ENCODE measurements around the gene CNN3.
"Not testable (repeated sequence)": the region's sequence is repeated elsewhere in the genome, so short reads cannot be mapped to it uniquely, and the experiment has no call there.

The CNN3 gene

GRCh38 chr1:94946886-94947285, 20.0 kb upstream of the CNN3 start:
- no peak overlapping the region for H3K9ac ChIP-seq (ENCODE audit: low read depth, low read length)
- no peaks in the 10 kb centered on the region for H3K36me3 ChIP-seq (ENCODE audit: control insufficient read depth, insufficient read depth, low read length)
- H3K4me3 ChIP-seq (ENCODE audit: low read depth, low read length) = no peak overlapping the region
- no peaks in the 10 kb centered on the region for H3K27me3 ChIP-seq (ENCODE audit: control insufficient read depth, insufficient read depth, low read length)
- H3K4me1 ChIP-seq (ENCODE audit: control insufficient read depth, insufficient read depth, low read length) = no peaks in the 10 kb centered on the region
- no peaks in the 10 kb centered on the region for H3K9me3 ChIP-seq (ENCODE audit: control insufficient read depth, insufficient read depth, low read length)

GRCh38 chr1:94942171-94943128, 15.5 kb upstream of the CNN3 start:
- H3K36me3 ChIP-seq (ENCODE audit: control insufficient read depth, insufficient read depth, low read length) = no peaks in the 10 kb centered on the region

GRCh38 chr1:94941480-94941879, 14.6 kb upstream of the CNN3 start:
- H3K4me3 ChIP-seq (ENCODE audit: low read depth, low read length); H3K9ac ChIP-seq (ENCODE audit: low read depth, low read length); H3K9me3 ChIP-seq (ENCODE audit: control insufficient read depth, insufficient read depth, low read length); H3K36me3 ChIP-seq (ENCODE audit: control insufficient read depth, insufficient read depth, low read length); H3K4me1 ChIP-seq (ENCODE audit: control insufficient read depth, insufficient read depth, low read length); H3K27me3 ChIP-seq (ENCODE audit: control insufficient read depth, insufficient read depth, low read length): not testable (repeated sequence)

More at GRCh38 chr1:94942171-94943128, 15.5 kb upstream of the CNN3 start:
- H3K4me1 ChIP-seq (ENCODE audit: control insufficient read depth, insufficient read depth, low read length) = no peaks in the 10 kb centered on the region
- H3K27me3 ChIP-seq (ENCODE audit: control insufficient read depth, insufficient read depth, low read length) = no peaks in the 10 kb centered on the region
- no peaks in the 10 kb centered on the region for H3K9me3 ChIP-seq (ENCODE audit: control insufficient read depth, insufficient read depth, low read length)
- no peak overlapping the region for H3K4me3 ChIP-seq (ENCODE audit: low read depth, low read length)
- H3K9ac ChIP-seq (ENCODE audit: low read depth, low read length) = no peak overlapping the region

GRCh38 chr1:94940738-94941137, 13.8 kb upstream of the CNN3 start:
- H3K36me3 ChIP-seq (ENCODE audit: control insufficient read depth, insufficient read depth, low read length) = no peaks in the 10 kb centered on the region
- no peaks in the 10 kb centered on the region for H3K27me3 ChIP-seq (ENCODE audit: control insufficient read depth, insufficient read depth, low read length)
- no peaks in the 10 kb centered on the region for H3K9me3 ChIP-seq (ENCODE audit: control insufficient read depth, insufficient read depth, low read length)
- H3K9ac ChIP-seq (ENCODE audit: low read depth, low read length) = no peak overlapping the region
- H3K4me3 ChIP-seq (ENCODE audit: low read depth, low read length) = no peak overlapping the region
- peaks cover 6% of the 10 kb centered on the region for H3K4me1 ChIP-seq (ENCODE audit: control insufficient read depth, insufficient read depth, low read length)

- Histone ChIP-seq H3K9ac (ENCODE audit: low read depth, low read length) (no peak overlapping the region), H3K27me3 (ENCODE audit: control insufficient read depth, insufficient read depth, low read length) (no peaks in the 10 kb centered on the region), H3K4me1 (ENCODE audit: control insufficient read depth, insufficient read depth, low read length) (peaks cover 6% of the 10 kb centered on the region), H3K9me3 (ENCODE audit: control insufficient read depth, insufficient read depth, low read length) (no peaks in the 10 kb centered on the region), H3K36me3 (ENCODE audit: control insufficient read depth, insufficient read depth, low read length) (no peaks in the 10 kb centered on the region), H3K4me3 (ENCODE audit: low read depth, low read length) (no peak overlapping the region)
Measured at GRCh38 chr1:94937820-94938219, 10.9 kb upstream of the CNN3 start.

GRCh38 chr1:94936861-94937620, 10.1 kb upstream of the CNN3 start:
- no peak overlapping the region for H3K4me3 ChIP-seq (ENCODE audit: low read depth, low read length)
- H3K9me3 ChIP-seq (ENCODE audit: control insufficient read depth, insufficient read depth, low read length) = no peaks in the 10 kb centered on the region
- no peak overlapping the region for H3K9ac ChIP-seq (ENCODE audit: low read depth, low read length)
- H3K36me3 ChIP-seq (ENCODE audit: control insufficient read depth, insufficient read depth, low read length) = no peaks in the 10 kb centered on the region
- H3K27me3 ChIP-seq (ENCODE audit: control insufficient read depth, insufficient read depth, low read length) = no peaks in the 10 kb centered on the region
- H3K4me1 ChIP-seq (ENCODE audit: control insufficient read depth, insufficient read depth, low read length) = peaks cover 6% of the 10 kb centered on the region

- Histone ChIP-seq H3K9ac (ENCODE audit: low read depth, low read length) (no peak overlapping the region), H3K27me3 (ENCODE audit: control insufficient read depth, insufficient read depth, low read length) (no peaks in the 10 kb centered on the region), H3K4me1 (ENCODE audit: control insufficient read depth, insufficient read depth, low read length) (peaks cover 6% of the 10 kb centered on the region), H3K36me3 (ENCODE audit: control insufficient read depth, insufficient read depth, low read length) (no peaks in the 10 kb centered on the region), H3K9me3 (ENCODE audit: control insufficient read depth, insufficient read depth, low read length) (no peaks in the 10 kb centered on the region), H3K4me3 (ENCODE audit: low read depth, low read length) (no peak overlapping the region)
Measured at GRCh38 chr1:94935476-94935875, 8.6 kb upstream of the CNN3 start.

GRCh38 chr1:94935034-94935433, 8.1 kb upstream of the CNN3 start:
- Histone ChIP-seq H3K9ac (ENCODE audit: low read depth, low read length) (no peak overlapping the region), H3K36me3 (ENCODE audit: control insufficient read depth, insufficient read depth, low read length) (no peaks in the 10 kb centered on the region), H3K27me3 (ENCODE audit: control insufficient read depth, insufficient read depth, low read length) (no peaks in the 10 kb centered on the region), H3K9me3 (ENCODE audit: control insufficient read depth, insufficient read depth, low read length) (no peaks in the 10 kb centered on the region), H3K4me3 (ENCODE audit: low read depth, low read length) (no peak overlapping the region), H3K4me1 (ENCODE audit: control insufficient read depth, insufficient read depth, low read length) (peaks cover 6% of the 10 kb centered on the region)

- Histone ChIP-seq H3K4me3 (ENCODE audit: low read depth, low read length) (no peak overlapping the region), H3K9me3 (ENCODE audit: control insufficient read depth, insufficient read depth, low read length) (no peaks in the 10 kb centered on the region), H3K9ac (ENCODE audit: low read depth, low read length) (no peak overlapping the region), H3K4me1 (ENCODE audit: control insufficient read depth, insufficient read depth, low read length) (peaks cover 7% of the 10 kb centered on the region), H3K27me3 (ENCODE audit: control insufficient read depth, insufficient read depth, low read length) (no peaks in the 10 kb centered on the region), H3K36me3 (ENCODE audit: control insufficient read depth, insufficient read depth, low read length) (no peaks in the 10 kb centered on the region)
Measured at GRCh38 chr1:94934551-94934950, 7.6 kb upstream of the CNN3 start.

GRCh38 chr1:94931254-94931841, 4.4 kb upstream of the CNN3 start:
- H3K27me3 ChIP-seq (ENCODE audit: control insufficient read depth, insufficient read depth, low read length) = no peaks in the 10 kb centered on the region
- H3K9ac ChIP-seq (ENCODE audit: low read depth, low read length) = no peak overlapping the region
- H3K4me1 ChIP-seq (ENCODE audit: control insufficient read depth, insufficient read depth, low read length) = peaks cover 13% of the 10 kb centered on the region
- H3K36me3 ChIP-seq (ENCODE audit: control insufficient read depth, insufficient read depth, low read length) = no peaks in the 10 kb centered on the region
- no peaks in the 10 kb centered on the region for H3K9me3 ChIP-seq (ENCODE audit: control insufficient read depth, insufficient read depth, low read length)
- H3K4me3 ChIP-seq (ENCODE audit: low read depth, low read length) = no peak overlapping the region

- Histone ChIP-seq H3K36me3 (ENCODE audit: control insufficient read depth, insufficient read depth, low read length) (no peaks in the 10 kb centered on the region), H3K4me1 (ENCODE audit: control insufficient read depth, insufficient read depth, low read length) (peaks cover 15% of the 10 kb centered on the region), H3K9me3 (ENCODE audit: control insufficient read depth, insufficient read depth, low read length) (no peaks in the 10 kb centered on the region), H3K9ac (ENCODE audit: low read depth, low read length) (no peak overlapping the region), H3K4me3 (ENCODE audit: low read depth, low read length) (no peak overlapping the region), H3K27me3 (ENCODE audit: control insufficient read depth, insufficient read depth, low read length) (no peaks in the 10 kb centered on the region)
Measured at GRCh38 chr1:94929351-94930217, 2.7 kb upstream of the CNN3 start.

Measured in iPS-15b (cell line).